Kidney (tissue), 14 donors: Measurements from ENCODE around the gene SMARCA5. TPM values are rescaled to one million over a fixed set of nuclear protein-coding genes. Genes with fewer than 3 reads are reported as not detected.

Experiments
- DNase-seq, 5 donors: peaks; one replicate each; pipeline ENCODE4 v3.0.0-alpha.2; 2013 to 2020
- FAIRE-seq: peaks from 2 replicates; lab custom pipeline; 2012; peaks lifted over from hg19 to GRCh38; lab: Jason Lieb, UNC
- H3K27ac ChIP-seq, 2 donors: one replicate each; pipeline ENCODE4 v1.7.0; 2013; ENCODE audit warnings: low read depth in 2 of 2, low read length in 2 of 2, inconsistent platforms in 1 of 2
- H3K27me3 ChIP-seq: one replicate; pipeline ENCODE4 v1.7.1; 2013; ENCODE audit warnings: low read length, inconsistent platforms; ENCODE audit not compliant: control insufficient read depth, insufficient read depth
- H3K36me3 ChIP-seq, 3 donors: one replicate each; pipeline versions ENCODE4 v1.7.0 to v1.7.1; 2013; ENCODE audit warnings: low read length in 3 of 3, control low read depth in 1 of 3, inconsistent platforms in 1 of 3; ENCODE audit not compliant: insufficient read depth in 3 of 3, control insufficient read depth in 2 of 3
- H3K4me1 ChIP-seq, 3 donors: one replicate each; pipeline versions ENCODE4 v1.7.0 to v1.7.1; 2013; ENCODE audit warnings: low read length in 3 of 3, inconsistent platforms in 1 of 3, low read depth in 1 of 3; ENCODE audit not compliant: control insufficient read depth in 2 of 3, insufficient read depth in 2 of 3
- H3K4me3 ChIP-seq, 3 donors: one replicate each; pipeline versions ENCODE4 v1.7.0 to v1.8.1; 2013; ENCODE audit warnings: low read length in 3 of 3, control low read depth in 1 of 3, inconsistent platforms in 1 of 3
- H3K9ac ChIP-seq, 3 donors: one replicate each; pipeline versions ENCODE4 v1.7.0 to v1.7.1; 2013; ENCODE audit warnings: low read length in 3 of 3, control low read depth in 1 of 3, inconsistent platforms in 1 of 3
- H3K9me3 ChIP-seq, 3 donors: one replicate each; pipeline versions ENCODE4 v1.7.0 to v1.7.1; 2013; ENCODE audit warnings: low read length in 3 of 3, control low read depth in 1 of 3, inconsistent platforms in 1 of 3; ENCODE audit not compliant: control insufficient read depth in 2 of 3, insufficient read depth in 1 of 3
- intact Hi-C: fragments of 100-400 bp; cut with DNase I; formaldehyde crosslinking; loops from one replicate; pipeline ENCODE4 v1.11.1; 2022
- polyA plus RNA-seq: library from polyadenylated mRNA; stranded (reverse); fragments of 350-450 nt; fragmentation: Illumina TruSeq; extraction: RNeasy Lipid Tissue Mini Kit (QIAGEN cat#74804); gene quantifications from one replicate; pipeline ENCODE4 v1.2.3, GENCODE V29; 2014; ENCODE audit warnings: low read depth, low replicate concordance; ENCODE audit not compliant: insufficient read depth
- total RNA-seq: library from RNA; stranded (reverse); fragmentation: NEBNext Ultra II Directional; extraction: Animal tissue kit (Norgen Biotek cat#: 25700); gene quantifications from one replicate; pipeline ENCODE4 v1.2.1, GENCODE V29; 2021
- TF ChIP-seq, protein P1 (sequence below): IDR thresholded peaks from 3 replicates; pipeline ENCODE4 v1.5.1; 2012; ENCODE audit warnings: mild to moderate bottlenecking, moderate library complexity, borderline replicate concordance; ENCODE audit not compliant: insufficient read depth; ENCODE audit errors: extremely low read depth
- donor health status: control.
- donor health status: control.
- donor health status: control.
- donor health status: control.
- donor health status: control.
- donor health status: DM: yes; HTN: yes; CAD: no.
- donor health status: Normal renal cell carcinoma (clear cell type).

The SMARCA5 gene
- total and polyA plus RNA-seq, 2 donors from 2014 or later: 25.9 to 42.4 TPM

DNA sequence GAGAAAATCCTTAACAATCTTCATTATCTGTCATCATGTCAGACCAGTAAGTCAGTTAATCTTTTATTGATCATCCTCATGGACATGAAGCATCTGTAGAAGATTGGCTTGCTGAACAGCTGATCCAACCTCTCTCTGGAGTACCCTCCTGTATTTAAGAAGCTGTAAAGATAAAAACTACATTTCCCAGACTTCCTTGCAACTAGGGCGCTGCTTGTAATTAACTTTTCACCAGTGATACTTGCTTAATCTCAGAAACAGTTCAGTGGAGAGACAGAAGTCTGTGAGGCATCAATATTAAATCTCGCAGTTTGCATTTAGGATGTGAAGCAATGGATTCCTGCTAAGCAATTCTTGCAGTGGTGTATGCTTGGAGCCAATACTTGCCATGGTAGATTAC, 36.0 kb upstream of the SMARCA5 start:
- H3K9ac ChIP-seq: no peak overlapping the region
- TF ChIP-seq, protein P1, sequence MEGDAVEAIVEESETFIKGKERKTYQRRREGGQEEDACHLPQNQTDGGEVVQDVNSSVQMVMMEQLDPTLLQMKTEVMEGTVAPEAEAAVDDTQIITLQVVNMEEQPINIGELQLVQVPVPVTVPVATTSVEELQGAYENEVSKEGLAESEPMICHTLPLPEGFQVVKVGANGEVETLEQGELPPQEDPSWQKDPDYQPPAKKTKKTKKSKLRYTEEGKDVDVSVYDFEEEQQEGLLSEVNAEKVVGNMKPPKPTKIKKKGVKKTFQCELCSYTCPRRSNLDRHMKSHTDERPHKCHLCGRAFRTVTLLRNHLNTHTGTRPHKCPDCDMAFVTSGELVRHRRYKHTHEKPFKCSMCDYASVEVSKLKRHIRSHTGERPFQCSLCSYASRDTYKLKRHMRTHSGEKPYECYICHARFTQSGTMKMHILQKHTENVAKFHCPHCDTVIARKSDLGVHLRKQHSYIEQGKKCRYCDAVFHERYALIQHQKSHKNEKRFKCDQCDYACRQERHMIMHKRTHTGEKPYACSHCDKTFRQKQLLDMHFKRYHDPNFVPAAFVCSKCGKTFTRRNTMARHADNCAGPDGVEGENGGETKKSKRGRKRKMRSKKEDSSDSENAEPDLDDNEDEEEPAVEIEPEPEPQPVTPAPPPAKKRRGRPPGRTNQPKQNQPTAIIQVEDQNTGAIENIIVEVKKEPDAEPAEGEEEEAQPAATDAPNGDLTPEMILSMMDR: no peak
- no peaks in the 10 kb centered on the region for H3K27me3 ChIP-seq
- H3K27ac ChIP-seq: no peak overlapping the region
- no peaks in the 10 kb centered on the region for H3K36me3 ChIP-seq
- no peaks in the 10 kb centered on the region for H3K9me3 ChIP-seq
- no peak for FAIRE-seq
- no peaks in the 10 kb centered on the region for H3K4me1 ChIP-seq
- no peak for DNase-seq
- H3K4me3 ChIP-seq: no peak overlapping the region
- intact Hi-C loops: no loop called here

DNA sequence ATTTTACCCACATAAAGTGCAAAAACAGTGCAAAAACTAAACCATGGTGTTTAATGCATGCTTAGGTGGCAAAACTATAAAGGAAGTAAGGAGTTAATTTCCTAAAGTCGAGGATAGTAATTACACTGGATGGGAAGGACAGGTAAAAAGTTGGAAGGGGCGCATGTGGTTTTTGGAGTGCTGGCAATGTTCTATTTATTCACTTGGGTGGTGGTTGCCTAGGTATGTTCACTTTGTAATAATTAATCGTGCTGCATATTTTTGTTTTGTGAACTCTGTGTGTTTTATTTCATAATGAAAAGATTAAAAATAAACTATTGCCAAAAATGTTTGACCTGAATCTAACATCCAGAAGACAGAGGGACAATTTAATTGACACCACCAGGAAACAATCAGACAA, 32.1 kb upstream of the SMARCA5 start:
- Histone ChIP-seq H3K27ac (no peak overlapping the region), H3K4me3 (no peak overlapping the region), H3K9me3 (no peaks in the 10 kb centered on the region), H3K36me3 (no peaks in the 10 kb centered on the region), H3K4me1 (no peaks in the 10 kb centered on the region), H3K9ac (no peak overlapping the region), H3K27me3 (no peaks in the 10 kb centered on the region)
- no peak for DNase-seq
- FAIRE-seq: no peak
- TF ChIP-seq, protein P1: no peak
- intact Hi-C loops: no loop called here

DNA sequence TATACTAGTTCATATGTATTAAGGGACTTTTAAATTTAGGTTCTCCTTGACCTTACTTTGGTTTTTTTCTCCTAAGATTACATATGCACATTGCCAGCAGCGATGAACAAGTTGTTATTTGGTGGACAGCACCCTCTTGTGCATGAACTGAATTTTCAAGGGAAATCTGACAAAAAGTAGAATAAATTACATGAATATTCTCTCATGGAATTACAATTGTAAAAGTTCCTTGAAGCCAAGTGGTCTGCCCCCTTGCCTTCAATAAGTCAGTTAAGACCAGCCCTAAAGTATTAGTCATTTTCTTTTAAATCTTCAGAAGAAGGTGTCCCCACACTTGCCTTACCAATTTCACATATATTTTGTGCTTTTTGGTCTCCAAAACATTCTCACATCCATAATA, 30.7 kb upstream of the SMARCA5 start:
- FAIRE-seq (peak; percentile 92), DNase-seq (peak in 3 of 5 donors; percentile 12 to 67 (median 49))

DNA sequence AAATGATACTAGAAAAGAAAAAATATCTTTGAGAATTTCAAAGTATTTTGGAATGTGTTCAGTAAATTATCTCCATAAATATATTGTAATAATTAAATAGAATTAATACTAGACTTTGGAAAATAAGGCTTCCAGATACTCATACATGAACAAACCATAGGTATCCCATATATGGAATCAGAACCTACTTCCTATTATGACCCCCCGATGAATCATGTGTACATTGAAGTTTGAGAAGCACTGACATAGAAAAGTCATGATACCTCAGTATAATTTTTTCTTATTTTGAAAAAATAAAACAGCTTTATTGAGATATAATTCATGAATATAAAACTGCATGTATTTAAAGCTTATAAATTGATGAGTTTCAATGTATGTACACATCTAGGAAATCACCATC, 27.2 kb upstream of the SMARCA5 start:
- DNase-seq (no peak), FAIRE-seq (no peak)
- no peaks in the 10 kb centered on the region for H3K27me3 ChIP-seq
- no peak overlapping the region for H3K4me3 ChIP-seq
- intact Hi-C loops: no loop called here
- TF ChIP-seq, protein P1: no peak
- no peaks in the 10 kb centered on the region for H3K4me1 ChIP-seq
- H3K9me3 ChIP-seq: no peaks in the 10 kb centered on the region
- no peak overlapping the region for H3K9ac ChIP-seq
- H3K27ac ChIP-seq: no peak overlapping the region
- H3K36me3 ChIP-seq: no peaks in the 10 kb centered on the region

More for the DNA sequence above, 30.7 kb upstream of the SMARCA5 start:
- H3K4me3 ChIP-seq: no peak overlapping the region
- H3K4me1 ChIP-seq: no peaks in the 10 kb centered on the region
- H3K9me3 ChIP-seq: no peaks in the 10 kb centered on the region
- no peaks in the 10 kb centered on the region for H3K27me3 ChIP-seq
- H3K27ac ChIP-seq: no peak overlapping the region
- intact Hi-C loops: no loop called here
- H3K9ac ChIP-seq: no peak overlapping the region
- TF ChIP-seq, protein P1: peak; percentile 67
- no peaks in the 10 kb centered on the region for H3K36me3 ChIP-seq
